SIG-M5 treated with dmso at 0.1 percent for 504 hours (cell line): ENCODE data around the gene DRGX.

ENCODE experiments used
- DNase-seq: peaks from one replicate; lab custom pipeline; 2025; ENCODE audit not compliant: unreplicated experiment; lab: John Stamatoyannopoulos, UW

DRGX gene

DNA sequence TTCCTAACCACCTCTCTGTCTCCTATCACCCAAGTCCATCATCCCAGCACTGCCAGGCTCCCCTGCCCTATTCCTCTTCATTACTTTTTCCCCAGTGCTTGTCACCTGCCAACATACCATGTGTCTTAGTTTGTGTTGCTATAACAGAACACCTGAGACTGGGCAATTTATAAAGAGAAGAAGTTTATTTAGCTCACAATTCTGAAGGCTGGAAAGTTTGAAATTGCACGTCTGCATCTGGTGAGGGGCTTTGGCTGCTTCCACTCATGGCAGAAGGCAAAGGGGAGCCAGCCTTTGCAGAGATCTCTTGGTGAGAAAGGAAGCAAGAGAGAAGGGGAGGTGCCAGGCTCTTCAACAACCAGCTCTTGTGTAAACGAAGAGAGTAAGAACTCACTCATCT, 47.3 kb downstream of the DRGX start:
- DNase-seq, result no peak

DNA sequence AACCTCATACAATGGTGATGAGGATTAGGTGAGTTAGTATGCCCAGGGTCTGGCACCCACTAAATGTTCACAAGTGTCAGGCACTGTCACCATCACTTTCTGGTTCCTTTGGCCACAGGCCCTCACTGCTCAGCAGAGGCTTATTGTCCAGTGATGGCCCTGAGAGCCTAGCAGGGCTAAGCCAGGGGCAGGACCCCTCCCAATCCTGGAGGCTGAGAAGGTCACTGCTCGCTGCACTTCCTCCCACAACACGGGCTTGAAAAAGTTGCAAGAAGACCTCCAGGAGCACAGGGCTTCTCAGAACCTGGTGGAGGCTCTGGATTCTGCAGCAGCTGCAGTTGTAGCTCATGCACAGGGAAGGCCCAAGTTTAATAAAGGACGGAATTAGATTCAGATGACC, 48.1 kb downstream of the DRGX start:
- no peak for DNase-seq

DNA sequence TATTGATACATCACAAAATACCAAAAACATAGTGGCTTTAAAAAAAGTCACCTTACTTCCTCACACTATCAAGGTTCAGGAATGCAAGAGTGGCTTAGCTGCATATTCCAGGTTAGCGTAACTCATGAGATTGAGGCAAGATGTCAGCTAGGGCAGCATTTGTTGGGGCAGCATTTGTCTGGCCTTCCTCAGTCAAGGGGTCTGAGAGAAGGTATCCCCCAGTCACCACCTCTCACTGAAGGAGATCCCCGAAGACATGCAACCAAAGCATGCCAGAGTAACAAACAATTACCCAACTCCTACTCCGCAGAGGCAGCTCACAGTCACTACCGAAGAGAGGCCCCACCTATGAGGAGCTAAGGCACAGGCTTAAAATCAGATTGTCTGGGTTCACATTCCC, 48.5 kb downstream of the DRGX start:
- DNase-seq, result no peak

DNA sequence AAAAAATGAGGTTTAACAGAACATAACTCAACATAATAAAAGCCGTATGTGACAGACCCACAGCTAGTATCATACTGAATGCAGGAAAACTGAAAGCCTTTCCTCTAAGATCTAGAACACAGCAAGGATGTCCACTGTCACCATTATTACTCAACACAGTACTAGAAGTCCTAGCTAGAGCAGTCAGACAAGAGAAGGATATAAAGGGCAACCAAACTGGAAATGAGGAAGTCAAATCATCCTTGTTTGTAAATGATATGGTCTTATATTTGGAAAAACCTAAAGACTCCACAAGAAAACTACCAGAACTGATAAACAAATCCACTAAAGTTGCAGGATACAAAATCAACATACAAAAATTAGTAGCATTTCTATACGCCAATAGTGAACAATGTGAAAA, 51.0 kb downstream of the DRGX start:
- no peak for DNase-seq

DNA sequence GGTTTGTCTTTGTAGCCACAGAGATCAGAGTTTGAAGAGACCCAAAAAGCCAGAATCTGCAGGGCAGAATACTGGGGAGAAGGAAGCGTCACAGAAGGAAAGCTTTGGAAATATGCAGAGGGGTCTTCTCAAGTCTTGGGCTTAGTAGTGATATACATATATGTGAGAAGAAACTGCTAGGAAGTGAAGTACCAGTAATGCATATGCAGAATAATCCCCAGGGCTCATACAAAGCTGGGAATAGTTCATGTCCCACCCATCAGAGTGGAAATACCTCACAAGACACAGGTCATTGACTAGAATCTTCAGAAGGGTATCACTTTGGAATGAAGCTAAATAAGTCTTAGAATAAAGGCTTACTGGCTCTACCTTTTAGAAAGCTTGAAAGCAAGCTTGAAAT, 57.3 kb downstream of the DRGX start:
- DNase-seq, result no peak

DNA sequence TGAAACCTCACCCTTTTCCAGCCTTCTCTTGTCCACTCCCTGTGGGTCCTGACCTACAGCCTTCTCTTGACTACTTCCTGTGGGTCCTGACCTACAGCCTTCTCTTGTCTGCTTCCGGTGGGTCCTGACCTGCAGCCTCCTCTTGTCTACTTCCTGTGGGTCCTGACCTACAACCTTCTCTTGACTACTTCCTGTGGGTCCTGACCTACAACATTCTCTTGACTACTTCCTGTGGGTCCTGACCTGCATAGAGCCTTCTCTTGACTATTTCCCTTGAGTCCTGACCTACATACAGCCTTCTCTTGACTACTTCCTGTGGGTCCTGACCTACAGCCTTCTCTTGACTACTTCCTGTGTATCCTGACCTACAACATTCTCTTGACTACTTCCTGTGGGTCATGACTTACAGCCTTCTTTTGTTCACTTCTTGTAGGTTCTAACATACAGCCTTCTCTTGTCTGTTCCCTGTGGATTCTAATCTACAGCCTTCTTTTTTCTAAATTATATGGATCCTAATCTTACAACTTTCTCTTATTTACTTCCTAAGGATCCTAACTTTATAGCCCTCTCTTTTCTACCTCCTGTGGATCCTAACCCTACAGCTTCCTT, 60.4 kb downstream of the DRGX start:
- DNase-seq, result no peak

DNA sequence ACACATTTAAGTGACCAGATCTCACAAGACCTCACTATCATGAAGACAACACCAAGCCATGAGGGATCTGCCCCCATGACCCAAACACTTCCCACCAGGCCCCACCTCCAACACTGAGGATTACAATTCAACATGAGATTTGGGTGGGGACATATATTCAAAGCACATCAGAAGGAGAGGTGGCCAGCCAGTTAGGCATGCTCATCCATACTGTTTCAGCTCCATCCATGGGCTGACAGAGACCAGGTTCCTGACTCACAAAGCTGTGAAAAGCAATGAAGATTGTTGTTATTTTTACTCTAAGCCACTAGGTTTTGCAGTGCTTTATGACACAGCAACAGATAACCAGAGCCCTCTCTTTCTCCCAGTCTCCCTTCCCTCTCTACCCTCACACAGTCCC, 60.9 kb downstream of the DRGX start:
- no peak for DNase-seq

DNA sequence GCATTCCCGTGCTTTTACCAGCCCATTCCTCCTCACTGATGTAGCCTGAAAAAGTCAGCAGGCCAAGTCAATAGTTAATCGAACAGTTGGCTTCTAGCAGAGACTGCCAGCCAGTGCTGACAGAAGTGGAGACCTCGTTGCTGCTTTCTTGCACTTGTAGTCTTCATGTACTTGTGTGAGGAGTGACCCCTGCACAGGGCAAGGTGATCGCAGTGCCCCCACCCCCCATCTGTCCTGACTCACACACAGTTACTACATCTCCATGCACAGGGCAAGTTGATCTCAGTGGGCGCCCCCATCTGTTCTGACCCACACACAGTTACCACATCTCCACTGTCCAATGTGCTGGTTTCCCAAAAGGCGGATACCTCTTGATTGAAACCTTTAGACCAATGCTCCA, 62.7 kb downstream of the DRGX start:
- no peak for DNase-seq

DNA sequence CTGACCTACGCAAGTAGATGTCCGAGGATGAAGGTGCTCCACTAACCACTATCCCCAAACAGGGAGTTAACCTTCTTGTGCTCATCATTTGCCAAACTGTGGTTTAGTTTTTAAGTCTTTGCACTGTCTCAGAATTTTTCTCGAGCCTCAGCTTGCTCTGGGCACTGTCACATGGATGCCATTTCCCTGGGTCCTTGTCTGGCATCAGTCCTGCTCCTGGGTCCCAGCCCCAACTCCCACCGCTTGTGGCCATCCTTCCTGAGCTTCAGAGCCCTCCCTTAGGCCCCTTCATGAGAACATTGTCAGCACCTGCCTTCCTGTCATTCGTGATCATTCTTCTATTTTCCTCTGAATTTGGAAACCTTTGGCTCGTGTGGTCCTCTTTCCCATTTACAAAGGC, 63.1 kb downstream of the DRGX start:
- DNase-seq, result no peak

DNA sequence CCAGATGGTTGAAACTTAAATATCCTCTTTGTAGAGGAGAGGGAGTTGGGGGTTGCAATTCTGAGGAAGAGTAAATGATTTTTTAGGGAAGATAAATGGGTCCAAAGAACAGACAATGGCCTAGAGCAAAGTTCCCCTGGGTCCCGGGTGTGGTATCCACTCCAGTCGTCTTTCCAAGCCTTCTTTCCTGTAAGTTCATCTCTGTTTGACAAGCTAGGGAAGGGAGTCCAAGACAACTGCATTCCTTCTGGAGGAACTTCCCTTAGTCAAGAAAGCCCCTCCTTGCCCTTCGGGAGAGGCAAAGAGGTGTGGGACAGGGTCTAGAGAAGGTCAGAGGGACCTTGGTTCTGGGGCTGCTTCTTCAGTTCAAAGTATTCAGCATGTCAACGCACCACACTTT, 63.6 kb downstream of the DRGX start:
- no peak for DNase-seq

DNA sequence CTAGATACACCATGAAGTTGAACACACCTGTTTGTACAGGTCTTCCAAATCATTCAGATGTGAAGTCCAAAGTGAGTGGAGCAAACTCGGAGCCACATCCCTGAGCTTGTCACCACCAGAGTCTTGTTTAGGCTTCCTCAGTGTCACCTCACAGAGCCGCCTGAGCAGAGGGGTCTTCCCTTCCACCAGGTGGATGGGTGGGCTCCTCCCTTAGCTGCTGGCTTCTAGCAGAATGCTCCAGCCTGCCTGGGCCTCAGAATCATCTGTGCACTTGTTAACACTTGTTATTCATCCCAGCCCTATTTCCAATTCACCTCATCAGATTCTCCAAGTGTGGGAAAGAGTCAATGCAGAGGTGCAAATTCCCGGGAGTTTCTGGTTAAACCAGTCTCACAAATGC, 64.5 kb downstream of the DRGX start:
- DNase-seq, result no peak

DNA sequence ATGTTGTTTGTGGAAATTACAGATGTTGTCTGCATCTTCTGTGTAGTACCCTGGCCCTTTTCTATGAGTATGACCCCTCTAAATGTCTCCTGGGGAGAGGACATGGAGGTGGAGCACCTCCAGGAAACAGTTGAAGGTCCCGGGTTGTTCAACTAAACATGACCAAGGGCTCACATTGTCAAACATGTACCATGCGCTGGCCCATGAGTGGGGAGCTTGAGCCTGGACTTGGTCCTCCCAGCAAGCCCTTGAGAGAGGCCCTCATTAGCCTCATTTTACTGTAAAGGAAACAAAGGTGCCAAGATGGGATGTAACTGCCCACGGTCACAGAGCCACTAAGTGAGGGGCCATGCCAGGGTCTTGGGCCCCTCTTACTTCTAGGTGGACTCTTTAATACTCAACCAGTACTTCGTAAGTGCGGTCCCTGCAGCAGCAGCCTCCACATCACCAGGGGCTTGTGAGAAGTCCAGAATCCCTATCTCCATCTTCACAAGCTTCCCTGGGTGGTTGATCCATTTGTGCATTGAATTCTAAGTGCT, 65.7 kb downstream of the DRGX start:
- no peak for DNase-seq

DNA sequence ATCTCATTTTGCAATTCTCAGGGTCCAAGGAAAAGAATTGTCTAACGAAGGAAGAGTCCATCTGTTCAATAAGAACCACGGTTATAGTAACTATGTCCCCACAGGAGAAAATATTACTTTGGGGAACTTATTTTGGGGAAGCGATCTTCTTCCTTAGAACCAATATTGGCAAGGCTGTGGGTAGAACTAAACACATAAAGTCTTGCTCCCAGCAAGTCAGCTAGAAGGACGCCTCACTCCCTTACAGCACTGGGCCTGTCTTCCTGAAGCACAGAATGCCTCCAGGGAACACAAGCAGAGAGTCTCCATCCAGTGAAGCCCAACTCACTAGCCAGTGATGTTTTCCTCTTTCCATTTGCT, 66.8 kb downstream of the DRGX start:
- DNase-seq, result no peak

DNA sequence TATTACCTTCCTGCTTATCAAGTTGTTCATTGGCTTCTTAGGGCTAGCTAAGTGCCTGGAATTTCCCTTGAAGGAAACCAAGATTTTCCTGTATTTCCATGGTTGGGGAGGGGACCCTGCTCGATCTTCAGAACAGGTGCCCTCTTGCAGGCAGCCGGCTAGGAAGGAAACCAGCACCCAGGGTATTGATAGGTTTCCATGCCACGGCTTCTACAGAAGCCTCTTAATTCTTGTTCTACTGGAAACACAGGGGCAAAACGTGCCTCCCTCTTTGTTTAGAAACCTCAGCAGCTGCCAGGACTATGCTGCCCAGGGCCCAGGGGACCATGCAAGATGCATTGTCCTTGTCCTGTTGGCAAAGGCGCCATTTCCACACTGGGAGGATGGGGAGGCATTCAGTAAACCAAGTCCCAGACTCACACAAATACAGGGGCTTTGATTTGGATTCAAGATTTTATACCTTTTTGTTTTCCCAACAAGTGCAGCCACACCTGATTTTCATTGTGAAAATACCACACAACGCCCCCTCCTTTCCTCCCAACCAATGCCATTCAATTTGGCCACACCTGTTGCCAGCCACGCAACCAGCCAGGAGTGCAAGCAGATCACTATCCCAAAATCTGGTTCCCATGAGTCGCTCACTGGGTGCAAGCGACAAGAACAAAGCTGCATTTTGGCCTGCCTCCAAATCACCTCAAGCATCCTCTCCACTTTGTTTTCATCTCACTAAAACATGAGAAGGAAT, 67.3 kb downstream of the DRGX start:
- DNase-seq, result no peak

DNA sequence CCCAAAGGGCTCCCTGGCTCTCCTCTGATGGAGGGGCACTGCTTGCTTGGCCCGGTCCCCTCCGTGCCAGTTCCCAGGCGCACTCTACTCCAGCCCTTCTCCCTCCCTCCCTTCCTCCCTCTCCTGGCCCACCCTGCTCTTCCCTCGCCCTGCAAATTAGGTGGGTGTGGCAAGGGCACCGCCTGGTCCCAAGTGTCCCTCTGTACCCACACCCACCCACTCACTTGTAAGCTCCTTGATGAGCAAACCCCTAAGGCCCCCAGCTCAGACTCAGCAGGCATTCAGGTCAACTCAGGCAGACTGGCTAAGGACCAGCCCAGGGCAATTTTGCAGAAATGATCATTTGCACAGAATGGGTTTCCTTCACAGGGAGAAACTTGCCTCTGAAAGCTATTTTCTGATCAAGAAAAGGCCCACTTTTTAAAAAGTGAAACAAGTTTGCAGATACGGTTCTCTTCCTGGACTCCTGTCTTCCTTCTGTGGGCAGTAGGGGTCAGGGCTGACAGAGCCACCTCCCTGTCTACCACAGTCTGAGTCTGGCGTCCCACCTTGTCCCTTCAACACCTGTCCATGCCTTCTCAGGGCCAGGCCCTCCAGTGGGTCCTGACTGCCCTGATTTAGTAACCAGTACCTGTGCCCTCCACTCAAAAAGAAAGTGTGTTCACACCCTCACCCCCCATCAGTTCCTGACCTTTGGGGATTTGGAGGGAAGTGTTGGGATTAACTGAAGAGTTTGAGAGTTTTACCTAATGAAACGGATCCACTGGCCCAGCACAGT, 68.7 kb downstream of the DRGX start:
- no peak for DNase-seq

DNA sequence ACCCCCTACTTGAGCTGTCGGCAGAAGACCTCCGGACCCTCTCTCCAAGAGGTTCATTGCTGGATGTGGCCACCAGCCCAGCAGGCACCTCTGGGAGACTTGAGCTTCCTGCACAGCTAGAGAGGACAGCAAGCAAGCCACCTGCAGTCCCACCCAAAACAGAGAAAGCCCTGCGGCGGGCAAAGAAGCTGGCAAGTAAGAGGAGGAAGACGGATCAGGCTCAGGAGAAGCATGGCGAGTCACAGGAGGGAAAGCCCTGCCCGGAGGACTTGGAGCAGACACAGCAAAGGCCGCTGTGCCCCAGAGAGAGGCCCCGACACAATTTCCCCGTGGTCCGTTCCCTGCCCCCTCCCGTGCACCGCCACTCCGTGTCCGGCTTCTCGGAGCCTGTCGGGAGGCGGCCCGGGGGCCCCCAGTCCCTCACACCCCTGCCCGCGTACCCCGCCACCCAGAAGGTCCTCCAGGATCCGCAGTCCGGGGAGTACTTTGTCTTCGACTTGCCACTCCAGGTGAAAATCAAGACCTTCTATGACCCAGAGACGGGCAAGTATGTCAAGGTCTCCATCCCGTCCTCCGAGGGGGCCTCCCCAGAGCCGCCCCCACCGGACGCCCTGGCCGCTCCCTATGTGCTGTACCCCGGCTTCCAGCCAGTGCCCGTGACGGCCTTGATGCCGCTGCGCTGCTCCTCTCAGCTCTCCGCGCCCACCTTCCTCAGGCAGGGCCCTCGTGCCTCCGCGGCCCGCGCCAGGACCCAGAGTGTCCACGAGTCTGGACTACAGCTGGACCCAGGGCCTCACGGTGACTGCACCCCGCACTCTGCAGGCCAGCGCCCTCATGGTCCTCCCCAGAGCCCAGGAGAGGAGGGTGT, 69.7 kb downstream of the DRGX start:
- no peak for DNase-seq

DNA sequence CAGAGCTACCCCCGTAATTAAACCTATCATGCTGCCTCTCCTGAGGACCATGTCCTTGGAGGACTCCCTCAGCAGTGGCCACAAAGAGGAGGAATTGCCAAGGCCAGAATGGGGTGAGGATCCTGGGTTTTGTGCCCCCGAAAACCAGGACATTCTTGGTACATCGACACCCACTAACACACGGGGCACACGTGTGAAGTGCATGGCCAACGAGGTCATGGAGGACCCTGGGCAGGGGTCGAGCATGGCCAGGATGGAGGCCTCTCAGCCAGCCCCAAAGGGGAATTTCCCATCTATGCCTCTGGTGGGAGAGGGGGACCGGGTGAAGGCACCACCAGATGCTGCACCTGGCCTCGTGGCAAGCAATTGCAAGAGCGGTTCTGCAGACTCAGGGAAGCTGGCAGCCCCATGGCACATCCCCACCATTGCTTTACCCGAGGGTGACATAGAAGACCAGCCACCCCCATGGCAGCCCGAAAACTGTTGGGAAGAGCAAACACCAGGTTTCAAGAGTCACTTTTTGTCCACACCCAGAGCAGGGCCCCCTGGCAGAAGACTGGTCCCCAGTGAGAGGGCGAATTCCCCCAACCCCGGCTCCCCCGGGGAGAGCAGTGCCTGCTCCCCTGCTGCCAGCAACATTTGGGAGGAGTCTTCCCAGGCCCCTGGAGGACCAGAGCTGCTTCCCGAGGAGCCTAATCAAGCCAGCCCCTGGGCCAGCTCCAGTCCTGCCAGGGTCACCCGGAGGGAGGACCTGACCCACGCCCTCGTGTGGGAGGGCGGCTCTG, 70.6 kb downstream of the DRGX start:
- no peak for DNase-seq

DNA sequence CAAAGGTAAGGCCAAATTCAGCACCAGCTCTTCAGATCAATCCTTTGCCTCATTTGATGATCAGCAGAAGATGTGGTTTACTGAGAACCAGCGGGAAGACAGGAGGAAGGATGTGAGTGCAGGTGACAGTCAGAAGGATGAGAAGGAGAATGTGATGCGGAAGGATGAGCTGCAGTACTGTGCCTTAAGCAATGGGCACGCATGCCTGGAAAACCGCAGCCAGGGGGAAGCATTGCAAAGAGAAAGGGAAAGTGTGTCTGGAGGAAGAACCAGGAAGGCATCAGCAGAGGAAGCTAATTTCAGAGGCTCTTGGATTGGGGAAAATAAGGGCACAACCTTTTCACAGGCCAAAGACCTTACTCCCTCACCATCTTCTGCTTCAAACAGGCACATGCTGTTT, 71.2 kb downstream of the DRGX start:
- no peak for DNase-seq

DNA sequence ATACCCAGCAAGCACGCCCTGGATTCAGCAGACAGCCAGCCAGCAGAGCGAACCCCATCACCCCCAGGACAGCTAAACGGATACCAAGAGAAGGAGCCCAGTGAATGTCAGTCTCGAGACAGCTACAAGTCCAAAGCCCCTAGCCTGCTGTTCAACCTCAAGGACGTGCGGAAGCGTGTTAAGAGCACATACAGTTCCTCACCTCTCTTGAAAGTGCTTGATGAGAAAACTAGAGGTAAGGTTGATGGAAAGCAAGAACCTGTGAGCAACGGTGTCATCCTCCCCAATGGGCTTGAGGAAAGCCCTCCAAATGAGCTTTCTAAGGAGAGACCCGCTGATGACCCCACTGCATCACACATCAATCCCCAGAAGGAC, 72.0 kb downstream of the DRGX start:
- DNase-seq, result no peak

DNA sequence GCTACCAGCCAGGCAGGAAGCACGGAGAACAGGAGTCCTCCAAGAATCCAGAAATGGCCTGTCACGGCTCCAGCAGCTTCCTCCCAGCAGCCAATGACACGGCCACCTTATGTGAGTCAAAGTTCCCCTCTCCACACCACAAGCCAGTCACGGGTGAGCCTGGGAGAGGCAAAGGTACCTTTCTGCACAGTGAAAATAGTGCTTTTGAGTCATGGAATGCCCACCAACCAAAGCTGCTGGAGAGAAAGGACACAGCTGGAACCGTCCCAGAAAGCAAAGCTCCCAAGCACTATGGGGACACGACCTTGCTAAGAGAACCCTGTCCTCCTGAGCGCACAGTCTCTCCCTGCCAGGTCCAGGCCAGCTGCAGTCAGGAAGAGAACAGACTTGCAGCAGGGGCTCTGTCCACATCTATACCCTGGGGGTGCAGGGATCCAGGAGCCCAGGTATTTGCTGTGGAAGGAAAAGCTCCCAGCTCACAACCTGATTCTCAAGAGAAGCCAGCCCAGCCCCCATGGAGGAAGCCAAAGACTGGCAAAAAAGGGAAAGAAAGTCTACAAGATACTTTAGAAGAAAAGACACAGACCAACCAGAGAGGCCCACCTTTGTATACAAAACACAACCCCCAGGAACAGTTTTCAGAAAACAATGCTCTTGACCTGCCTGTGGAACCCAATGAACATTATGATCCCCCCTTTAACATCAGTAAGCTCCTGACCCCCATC, 72.6 kb downstream of the DRGX start:
- no peak for DNase-seq
